CD4-positive, alpha-beta T cell (primary cell): ENCODE data around the gene ALDH16A1. TPM values are rescaled to one million over a fixed set of nuclear protein-coding genes. Genes with fewer than 3 reads are reported as not detected.

ENCODE experiments used
- ATAC-seq: fragments of 200-7000 bp; cut with Tn5 transposase; one replicate; pipeline ENCODE4 v1.10.0; 2022; ENCODE audit warnings: mild to moderate bottlenecking; ENCODE audit not compliant: poor library complexity
- CTCF ChIA-PET: fragments of 350-600 bp; sonication (Branson Sonifier 250); formaldehyde crosslinking; loops from one replicate; lab custom pipeline; 2021; ENCODE audit warnings: antibody characterized with exemption, inconsistent platforms; lab: Charles Lee
- POLR2A ChIA-PET: fragments of 350-600 bp; sonication (Branson Sonifier 250); formaldehyde crosslinking; loops from one replicate; lab custom pipeline; 2021; ENCODE audit warnings: antibody characterized with exemption, inconsistent platforms; lab: Charles Lee
- DNase-seq, 14 experiments: peaks; one replicate each; pipeline ENCODE4 v3.0.0-alpha.2; 2013 to 2020; ENCODE audit warnings: mixed read lengths in 2 of 14
- H3K27ac ChIP-seq, 2 donors: one replicate each; pipeline versions ENCODE4 v1.5.1 to v1.7.0; 2013; ENCODE audit warnings: low read length in 2 of 2, low read depth in 1 of 2, mild to moderate bottlenecking in 1 of 2
- H3K27me3 ChIP-seq, 2 experiments: 1 replicate in 1 of 2; 2 replicates in 1 of 2; pipeline versions ENCODE4 v1.6.1 to v1.7.0; 2013; ENCODE audit warnings: low read length in 2 of 2, control low read depth in 1 of 2, mild to moderate bottlenecking in 1 of 2, moderate library complexity in 1 of 2; ENCODE audit not compliant: insufficient read depth in 2 of 2, control insufficient read depth in 1 of 2
- H3K36me3 ChIP-seq: one replicate; pipeline ENCODE4 v1.6.1; 2013; ENCODE audit warnings: low read length, control low read depth; ENCODE audit not compliant: insufficient read depth
- H3K4me1 ChIP-seq: one replicate; pipeline ENCODE4 v1.6.1; 2013; ENCODE audit warnings: low read length, control low read depth; ENCODE audit not compliant: insufficient read depth
- H3K4me3 ChIP-seq: one replicate; pipeline ENCODE4 v1.5.1; 2013; ENCODE audit warnings: mild to moderate bottlenecking, low read length, moderate library complexity
- H3K9me3 ChIP-seq, 2 experiments: 1 replicate in 1 of 2; 2 replicates in 1 of 2; pipeline versions ENCODE4 v1.6.1 to v1.7.0; 2013; ENCODE audit warnings: low read length in 2 of 2, mild to moderate bottlenecking in 2 of 2, control low read depth in 1 of 2, moderate library complexity in 1 of 2; ENCODE audit not compliant: control insufficient read depth in 1 of 2, insufficient read depth in 1 of 2
- H3K27ac Mint-ChIP-seq: one replicate; pipeline ENCODE4 v1.8.0; 2020; ENCODE audit warnings: mixed read lengths
- H3K27me3 Mint-ChIP-seq: one replicate; pipeline ENCODE4 v1.8.0; 2021; ENCODE audit warnings: mixed read lengths
- H3K36me3 Mint-ChIP-seq: one replicate; pipeline ENCODE4 v1.8.0; 2021; ENCODE audit warnings: low read depth, mixed read lengths
- H3K4me1 Mint-ChIP-seq: one replicate; pipeline ENCODE4 v1.8.0; 2021; ENCODE audit warnings: low read depth, mixed read lengths
- H3K4me3 Mint-ChIP-seq: one replicate; pipeline ENCODE4 v1.8.0; 2020; ENCODE audit warnings: mild to moderate bottlenecking, mixed read lengths
- H3K9me3 Mint-ChIP-seq: one replicate; pipeline ENCODE4 v1.8.0; 2020; ENCODE audit warnings: mixed read lengths
- intact Hi-C, 2 experiments: fragments of 100-400 bp; cut with DNase I in 1 of 2; cut with micrococcal nuclease in 1 of 2; formaldehyde crosslinking; loops; one replicate each; pipeline versions ENCODE4 v1.15.1 to v1.9.0; 2023 to 2025; cut with DNase I, micrococcal nuclease
- total RNA-seq, 174 experiments: library from RNA in 2 of 174; stranded (reverse) in 2 of 174; gene quantifications; one replicate each; pipeline ENCODE4 v1.2.3 and lab custom pipeline; 2021 to 2026
- TF ChIP-seq, protein P1 (sequence below): fragments of 200-600 bp; IDR thresholded peaks from one replicate; pipeline ENCODE4 v1.8.0; 2022; ENCODE audit warnings: antibody characterized with exemption, mild to moderate bottlenecking

ALDH16A1 gene
- total RNA-seq, 2 experiments from 2014 or later, result 25.1 to 25.8 TPM

GRCh38 chr19:49428547-49429451, 24.2 kb upstream of the ALDH16A1 start:
- H3K4me3 ChIP-seq, result no peak overlapping the region
- CTCF ChIA-PET, result interaction anchor here (1.5 kb wide), 1 partner anchor 42 kb away, joined by 5 read pairs; no protein-coding TSS in a partner anchor
- peaks cover 66% of the 10 kb centered on the region for H3K4me1 Mint-ChIP-seq

DNA sequence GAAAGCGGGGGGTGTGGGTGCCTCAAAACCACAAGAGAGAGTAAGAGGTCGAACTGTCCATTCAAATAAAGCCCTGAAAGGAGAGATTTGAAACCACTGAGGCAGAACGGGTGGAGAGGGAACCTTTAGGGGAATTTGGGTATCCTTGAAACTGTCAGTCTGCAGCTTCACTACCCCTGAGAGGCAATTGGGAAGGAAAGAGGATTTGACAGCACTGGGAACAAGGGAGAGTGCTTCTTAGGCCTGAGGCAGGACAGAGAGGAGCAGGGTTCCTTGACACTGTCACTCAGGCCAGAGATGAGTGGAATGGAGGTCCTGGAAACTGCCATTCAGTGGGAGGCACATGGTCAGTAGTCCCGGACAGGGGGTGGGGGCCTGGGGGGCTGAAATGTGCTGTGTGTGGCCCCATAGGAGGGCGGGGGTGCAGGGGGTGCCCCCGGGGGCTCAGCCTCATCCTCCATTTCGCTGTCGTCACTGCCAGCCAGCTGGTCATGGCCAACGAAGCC, 22.8 kb upstream of the ALDH16A1 start:
- POLR2A ChIA-PET, result no interaction called here
- Mint-ChIP-seq H3K4me1 (peaks cover 63% of the 10 kb centered on the region), H3K4me3 (no peak overlapping the region), H3K9me3 (no peaks in the 10 kb centered on the region), H3K27ac (no peak overlapping the region), H3K27me3 (peaks cover 98% of the 10 kb centered on the region), H3K36me3 (no peaks in the 10 kb centered on the region)
- H3K36me3 ChIP-seq, result no peaks in the 10 kb centered on the region
- H3K9me3 ChIP-seq, result peaks cover 0 to 66% of the 10 kb centered on the region in 2 experiments
- TF ChIP-seq, protein P1, sequence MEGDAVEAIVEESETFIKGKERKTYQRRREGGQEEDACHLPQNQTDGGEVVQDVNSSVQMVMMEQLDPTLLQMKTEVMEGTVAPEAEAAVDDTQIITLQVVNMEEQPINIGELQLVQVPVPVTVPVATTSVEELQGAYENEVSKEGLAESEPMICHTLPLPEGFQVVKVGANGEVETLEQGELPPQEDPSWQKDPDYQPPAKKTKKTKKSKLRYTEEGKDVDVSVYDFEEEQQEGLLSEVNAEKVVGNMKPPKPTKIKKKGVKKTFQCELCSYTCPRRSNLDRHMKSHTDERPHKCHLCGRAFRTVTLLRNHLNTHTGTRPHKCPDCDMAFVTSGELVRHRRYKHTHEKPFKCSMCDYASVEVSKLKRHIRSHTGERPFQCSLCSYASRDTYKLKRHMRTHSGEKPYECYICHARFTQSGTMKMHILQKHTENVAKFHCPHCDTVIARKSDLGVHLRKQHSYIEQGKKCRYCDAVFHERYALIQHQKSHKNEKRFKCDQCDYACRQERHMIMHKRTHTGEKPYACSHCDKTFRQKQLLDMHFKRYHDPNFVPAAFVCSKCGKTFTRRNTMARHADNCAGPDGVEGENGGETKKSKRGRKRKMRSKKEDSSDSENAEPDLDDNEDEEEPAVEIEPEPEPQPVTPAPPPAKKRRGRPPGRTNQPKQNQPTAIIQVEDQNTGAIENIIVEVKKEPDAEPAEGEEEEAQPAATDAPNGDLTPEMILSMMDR, result no peak
- H3K4me3 ChIP-seq, result no peak overlapping the region
- no peak overlapping the region for H3K27ac ChIP-seq
- ATAC-seq (no peak), DNase-seq (no peak)
- H3K4me1 ChIP-seq, result peaks cover 59% of the 10 kb centered on the region
- CTCF ChIA-PET, result interaction anchor here (1.2 to 1.5 kb wide), 2 partner anchors 39 to 40 kb away, joined by 3 to 5 read pairs; no protein-coding TSS in a partner anchor
- H3K27me3 ChIP-seq, result peaks cover 95 to 99% of the 10 kb centered on the region in 2 experiments
- intact Hi-C loops, result no loop called here

More at GRCh38 chr19:49428547-49429451, 24.2 kb upstream of the ALDH16A1 start:
- intact Hi-C loops, result no loop called here
- Mint-ChIP-seq H3K27me3 (peaks cover 98% of the 10 kb centered on the region), H3K9me3 (no peaks in the 10 kb centered on the region), H3K27ac (no peak overlapping the region), H3K4me3 (no peak overlapping the region), H3K36me3 (no peaks in the 10 kb centered on the region)
- Histone ChIP-seq H3K27me3 (peaks cover 89 to 99% of the 10 kb centered on the region in 2 experiments), H3K27ac (no peak overlapping the region), H3K36me3 (no peaks in the 10 kb centered on the region), H3K9me3 (peaks cover 0 to 55% of the 10 kb centered on the region in 2 experiments), H3K4me1 (peaks cover 66% of the 10 kb centered on the region)
- POLR2A ChIA-PET, result no interaction called here
- ATAC-seq (no peak), DNase-seq (no peak)
- TF ChIP-seq, protein P1, result no peak

GRCh38 chr19:49430678-49431329, 22.2 kb upstream of the ALDH16A1 start:
- POLR2A ChIA-PET, result no interaction called here
- TF ChIP-seq, protein P1, result peak; percentile 18
- Mint-ChIP-seq H3K36me3 (no peaks in the 10 kb centered on the region), H3K27ac (no peak overlapping the region), H3K27me3 (peaks cover 98% of the 10 kb centered on the region), H3K9me3 (no peaks in the 10 kb centered on the region), H3K4me3 (no peak overlapping the region), H3K4me1 (peaks cover 61% of the 10 kb centered on the region)
- H3K9me3 ChIP-seq, result peaks cover 0 to 65% of the 10 kb centered on the region in 2 experiments
- CTCF ChIA-PET, result interaction anchor here (1.2 to 1.5 kb wide), 2 partner anchors 40 kb away, joined by 3 to 5 read pairs; no protein-coding TSS in a partner anchor
- peak in 3 of 14 experiments; percentile 38 to 63 (median 48) for DNase-seq
- no peaks in the 10 kb centered on the region for H3K36me3 ChIP-seq
- peaks cover 58% of the 10 kb centered on the region for H3K4me1 ChIP-seq
- peaks cover 94 to 98% of the 10 kb centered on the region in 2 experiments for H3K27me3 ChIP-seq
- H3K4me3 ChIP-seq, result no peak overlapping the region
- peak; percentile 31 for ATAC-seq
- intact Hi-C loops, result no loop called here
- no peak overlapping the region for H3K27ac ChIP-seq
